Measurements from ENCODE around the gene IMPG2.
"Not testable (repeated sequence)": the region's sequence is repeated elsewhere in the genome, so short reads cannot be mapped to it uniquely, and the experiment has no call there.

Gene IMPG2

GRCh38 chr3:101320475-101320874, at the start of gene IMPG2:
IMPG2 (minus strand) TSS chr3:101320575; CDS start chr3:101320372, 203 bp downstream.
- no peak for DNase-seq (ENCODE audit: low read depth in 2 of 2)

GRCh38 chr3:101362406-101362805, 42.0 kb upstream of the IMPG2 start:
- DNase-seq (ENCODE audit: low read depth in 2 of 2), result no peak

- no peak for DNase-seq (ENCODE audit: low read depth in 2 of 2)
These were observed 31.5 kb upstream of the IMPG2 start for GRCh38 chr3:101351829-101352228.

- no peak for DNase-seq (ENCODE audit: low read depth in 2 of 2)
These were observed 20.2 kb upstream of the IMPG2 start for GRCh38 chr3:101340591-101340990.

GRCh38 chr3:101333883-101334282, 13.5 kb upstream of the IMPG2 start:
- no peak for DNase-seq (ENCODE audit: low read depth in 2 of 2)

GRCh38 chr3:101329016-101329673, 8.8 kb upstream of the IMPG2 start:
- no peak for DNase-seq (ENCODE audit: low read depth in 2 of 2)

GRCh38 chr3:101325393-101326134, 5.2 kb upstream of the IMPG2 start:
- no peak for DNase-seq (ENCODE audit: low read depth in 2 of 2)

GRCh38 chr3:101319531-101319930, 844 bp downstream of the IMPG2 start:
- no peak for DNase-seq (ENCODE audit: low read depth in 2 of 2)

GRCh38 chr3:101312545-101312944, 7.8 kb downstream of the IMPG2 start:
- no peak for DNase-seq (ENCODE audit: low read depth in 2 of 2)

- DNase-seq (ENCODE audit: low read depth in 2 of 2), result no peak
These were observed 8.7 kb downstream of the IMPG2 start for GRCh38 chr3:101311676-101312075.

- no peak for DNase-seq (ENCODE audit: low read depth in 2 of 2)
These were observed 9.4 kb downstream of the IMPG2 start for GRCh38 chr3:101310978-101311375.

- not testable (repeated sequence) for DNase-seq (ENCODE audit: low read depth in 2 of 2)
These were observed 12.1 kb downstream of the IMPG2 start for GRCh38 chr3:101308147-101308772.

- DNase-seq (ENCODE audit: low read depth in 2 of 2), result no peak
These were observed 16.5 kb downstream of the IMPG2 start for GRCh38 chr3:101303836-101304235.

- no peak for DNase-seq (ENCODE audit: low read depth in 2 of 2)
These were observed 17.2 kb downstream of the IMPG2 start for GRCh38 chr3:101303089-101303731.

GRCh38 chr3:101300073-101300472, 20.3 kb downstream of the IMPG2 start:
- no peak for DNase-seq (ENCODE audit: low read depth in 2 of 2)

GRCh38 chr3:101292027-101292426, 28.3 kb downstream of the IMPG2 start:
- DNase-seq (ENCODE audit: low read depth in 2 of 2), result no peak

GRCh38 chr3:101288294-101288693, 32.1 kb downstream of the IMPG2 start:
- no peak for DNase-seq (ENCODE audit: low read depth in 2 of 2)

- DNase-seq (ENCODE audit: low read depth in 2 of 2), result no peak
These were observed 35.6 kb downstream of the IMPG2 start for GRCh38 chr3:101284757-101285156.

GRCh38 chr3:101281521-101282030, 38.8 kb downstream of the IMPG2 start:
- DNase-seq (ENCODE audit: low read depth in 2 of 2), result no peak

- no peak for DNase-seq (ENCODE audit: low read depth in 2 of 2)
These were observed 40.5 kb downstream of the IMPG2 start for GRCh38 chr3:101279765-101280385.

GRCh38 chr3:101279162-101279561, 41.2 kb downstream of the IMPG2 start:
- DNase-seq (ENCODE audit: low read depth in 2 of 2), result no peak

- DNase-seq (ENCODE audit: low read depth in 2 of 2), result no peak
These were observed 41.6 kb downstream of the IMPG2 start for GRCh38 chr3:101278727-101279126.
